Astrocyte (in vitro differentiated cells and primary cell): Measurements from ENCODE around the gene PPP2R2C.

Source experiments
- EZH2 ChIP-seq: IDR thresholded peaks from 2 replicates; pipeline ENCODE4 v1.6.1; 2012; ENCODE audit warnings: mild to moderate bottlenecking, low read length, inconsistent platforms; ENCODE audit not compliant: insufficient read depth
- TF ChIP-seq, protein P1 (sequence below): IDR thresholded peaks from 2 replicates; pipeline ENCODE4 v1.5.1; 2011; ENCODE audit warnings: low read depth, mild to moderate bottlenecking, inconsistent platforms, low read length, moderate library complexity; ENCODE audit not compliant: insufficient read depth

DNA sequence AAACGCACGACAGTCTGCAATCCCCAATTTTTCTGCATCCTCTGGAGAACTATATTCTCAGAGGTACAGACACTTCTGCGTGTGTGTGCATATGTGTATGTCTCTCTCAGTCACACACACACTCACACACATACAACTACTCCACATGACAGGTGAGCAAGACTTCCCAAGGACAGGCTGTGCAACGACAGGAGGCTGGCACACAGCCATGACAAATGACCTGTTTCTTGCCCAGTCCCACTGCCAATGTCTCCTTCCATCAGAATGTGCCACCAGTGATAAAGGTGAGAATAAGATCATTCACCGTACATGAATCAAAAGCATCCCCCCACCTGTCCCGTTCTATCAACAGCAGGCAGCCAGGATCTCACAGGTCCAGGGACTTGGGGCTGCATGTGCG, 52.4 kb downstream of the PPP2R2C start:
- TF ChIP-seq, protein P1, sequence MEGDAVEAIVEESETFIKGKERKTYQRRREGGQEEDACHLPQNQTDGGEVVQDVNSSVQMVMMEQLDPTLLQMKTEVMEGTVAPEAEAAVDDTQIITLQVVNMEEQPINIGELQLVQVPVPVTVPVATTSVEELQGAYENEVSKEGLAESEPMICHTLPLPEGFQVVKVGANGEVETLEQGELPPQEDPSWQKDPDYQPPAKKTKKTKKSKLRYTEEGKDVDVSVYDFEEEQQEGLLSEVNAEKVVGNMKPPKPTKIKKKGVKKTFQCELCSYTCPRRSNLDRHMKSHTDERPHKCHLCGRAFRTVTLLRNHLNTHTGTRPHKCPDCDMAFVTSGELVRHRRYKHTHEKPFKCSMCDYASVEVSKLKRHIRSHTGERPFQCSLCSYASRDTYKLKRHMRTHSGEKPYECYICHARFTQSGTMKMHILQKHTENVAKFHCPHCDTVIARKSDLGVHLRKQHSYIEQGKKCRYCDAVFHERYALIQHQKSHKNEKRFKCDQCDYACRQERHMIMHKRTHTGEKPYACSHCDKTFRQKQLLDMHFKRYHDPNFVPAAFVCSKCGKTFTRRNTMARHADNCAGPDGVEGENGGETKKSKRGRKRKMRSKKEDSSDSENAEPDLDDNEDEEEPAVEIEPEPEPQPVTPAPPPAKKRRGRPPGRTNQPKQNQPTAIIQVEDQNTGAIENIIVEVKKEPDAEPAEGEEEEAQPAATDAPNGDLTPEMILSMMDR: no peak
- no peak for TF ChIP-seq EZH2
